CD4-positive, alpha-beta T cell treated with Interleukin-15 for 4 hours (primary cell): Measurements from ENCODE around the gene OXER1.

Source experiments
- DNase-seq: peaks from one replicate; pipeline ENCODE4 v3.0.0-alpha.2; 2020; ENCODE audit warnings: low spot score

OXER1 gene

DNA sequence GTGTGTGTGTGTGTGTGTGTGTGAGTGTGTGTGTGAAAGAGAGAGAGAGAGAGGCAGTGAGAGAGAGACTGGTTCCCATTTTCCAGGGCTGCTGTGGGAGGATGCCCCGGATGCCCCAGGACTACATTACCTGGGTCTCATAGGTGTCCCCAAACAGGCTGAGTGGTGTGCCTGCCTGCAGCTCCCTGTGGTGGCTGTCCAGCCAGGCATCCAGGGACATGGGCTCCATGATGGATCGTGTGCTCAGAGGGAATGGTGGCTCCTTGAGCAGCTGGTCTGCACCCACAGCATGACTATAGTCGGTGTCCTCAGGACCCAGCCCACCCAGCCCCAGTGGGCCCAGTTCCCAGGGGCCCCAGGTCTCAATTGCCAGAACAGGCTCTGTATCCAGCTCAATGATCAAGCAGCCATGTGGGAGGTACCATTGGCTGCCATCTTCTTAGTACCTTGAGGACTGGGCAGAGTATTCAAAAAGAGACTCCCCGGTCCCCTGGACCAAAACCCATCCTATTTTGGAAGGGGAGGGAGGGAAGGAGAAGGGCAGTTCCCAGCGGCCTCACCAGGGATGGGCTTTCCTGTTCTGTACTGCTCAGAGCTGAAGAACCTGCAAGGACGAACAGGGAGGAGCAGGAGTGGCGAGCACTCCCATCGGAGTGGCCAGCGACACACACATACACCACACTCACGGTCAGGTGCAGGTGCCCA is 5.8 kb upstream of the OXER1 start:
- no peak for DNase-seq

DNA sequence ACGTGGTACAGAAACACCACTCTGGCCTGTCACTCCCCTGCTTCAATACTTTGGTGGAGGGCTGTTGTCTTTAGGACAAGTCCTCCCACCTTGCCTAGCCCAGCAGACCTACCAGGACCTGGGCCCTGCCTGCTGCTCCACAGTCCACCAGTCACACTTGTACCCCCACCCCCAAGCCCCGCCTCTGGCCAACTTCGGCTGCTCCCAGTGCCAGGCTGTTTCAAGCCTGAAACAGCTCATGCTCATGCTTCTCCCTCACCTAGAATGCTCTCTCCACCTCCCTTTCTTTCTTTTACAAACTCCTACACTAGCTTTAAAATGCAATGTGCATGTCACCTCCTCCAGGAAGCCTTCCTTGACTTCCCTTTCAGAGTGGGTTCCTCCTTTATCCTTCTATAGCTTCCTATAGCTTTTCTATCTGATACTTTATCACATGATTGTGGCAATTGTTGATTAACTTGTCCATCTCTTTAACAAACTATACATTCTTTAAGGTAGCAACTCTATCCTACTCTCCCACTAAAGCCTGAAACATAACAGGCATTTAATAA is 4.8 kb upstream of the OXER1 start:
- DNase-seq: no peak

DNA sequence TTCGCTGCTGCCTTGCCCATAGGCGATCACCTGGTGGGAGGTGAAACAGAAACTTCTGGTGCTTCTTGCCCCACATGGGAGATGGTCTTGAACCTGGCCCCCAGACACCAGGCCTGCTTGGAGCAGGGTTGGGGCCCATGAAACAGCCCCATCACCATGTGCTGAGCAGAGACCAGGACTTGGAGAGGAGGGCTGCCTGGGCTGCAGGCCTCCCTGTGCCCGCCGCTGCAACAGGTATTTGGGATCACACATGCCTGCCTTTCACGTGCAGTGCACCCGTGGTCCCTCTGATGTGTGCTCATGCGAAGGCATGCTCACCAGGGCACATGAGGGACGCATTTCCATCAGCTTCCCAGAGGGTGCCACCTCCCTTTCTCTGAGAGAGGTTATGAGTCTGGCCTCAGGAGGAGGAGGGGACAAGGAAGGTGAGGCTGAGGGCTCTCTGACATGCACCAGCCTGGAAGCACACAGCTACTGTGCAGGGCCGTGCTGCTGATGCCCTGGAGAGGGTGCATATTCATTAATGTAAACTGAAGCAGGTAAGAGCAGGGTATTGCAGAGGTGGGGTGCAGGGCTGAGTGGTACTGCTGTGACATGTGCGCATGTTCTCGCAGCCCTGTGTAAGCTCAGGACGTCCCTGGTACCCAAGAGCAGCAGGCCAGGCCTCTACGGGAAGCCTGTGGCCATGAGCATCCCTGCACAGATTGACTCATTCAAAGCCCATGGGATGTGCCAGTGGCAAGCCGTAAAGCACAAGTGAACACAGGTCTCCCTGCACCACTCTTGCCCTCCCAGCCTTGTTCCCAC is 4.2 kb upstream of the OXER1 start:
- no peak for DNase-seq

DNA sequence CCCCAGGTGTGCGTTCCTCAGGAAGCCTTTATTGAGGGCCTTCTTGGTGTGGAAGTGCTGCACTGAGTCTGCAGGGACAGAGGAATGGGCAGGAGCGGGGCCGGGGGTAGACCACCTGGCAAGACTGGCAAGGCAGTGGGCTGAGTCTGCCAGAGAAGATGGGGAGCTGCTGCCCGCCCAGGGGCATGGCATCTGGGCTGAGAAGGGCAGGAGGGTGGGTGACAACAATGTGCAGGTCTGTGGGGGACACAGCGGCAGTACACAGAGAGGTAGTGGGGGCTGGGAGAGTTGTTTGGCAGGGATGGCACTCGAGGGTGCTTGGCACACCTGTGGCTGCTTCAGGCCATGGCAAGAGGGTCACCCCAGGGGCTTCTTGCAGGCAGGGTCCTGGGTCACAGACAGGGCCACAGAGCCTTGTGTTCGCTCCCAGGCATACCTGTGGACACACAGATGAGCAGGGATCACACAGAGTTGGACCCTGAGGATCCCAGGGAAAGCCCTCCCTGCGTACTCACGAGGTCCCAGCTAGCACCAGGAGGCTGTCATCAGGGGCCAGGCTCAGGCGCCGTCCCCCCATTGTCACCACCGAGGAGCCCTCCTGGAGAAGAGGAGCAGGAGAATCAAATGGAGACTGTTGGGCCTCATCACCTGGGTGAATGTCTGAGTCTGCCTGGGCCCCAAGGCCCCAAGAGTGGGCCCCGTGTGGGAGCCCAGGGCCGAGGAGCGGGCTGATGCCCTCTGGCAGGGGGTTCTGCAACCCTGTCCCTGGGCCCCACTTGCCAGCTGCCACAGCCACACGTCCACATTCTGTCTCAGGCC is 3.4 kb upstream of the OXER1 start:
- DNase-seq: no peak

GRCh38 chr2:42765686-42766085 is 1.8 kb upstream of the OXER1 start:
- no peak for DNase-seq

GRCh38 chr2:42764901-42765300 is 966 bp upstream of the OXER1 start:
- no peak for DNase-seq

GRCh38 chr2:42762823-42763804 is 821 bp downstream of the OXER1 start:
- no peak for DNase-seq

DNA sequence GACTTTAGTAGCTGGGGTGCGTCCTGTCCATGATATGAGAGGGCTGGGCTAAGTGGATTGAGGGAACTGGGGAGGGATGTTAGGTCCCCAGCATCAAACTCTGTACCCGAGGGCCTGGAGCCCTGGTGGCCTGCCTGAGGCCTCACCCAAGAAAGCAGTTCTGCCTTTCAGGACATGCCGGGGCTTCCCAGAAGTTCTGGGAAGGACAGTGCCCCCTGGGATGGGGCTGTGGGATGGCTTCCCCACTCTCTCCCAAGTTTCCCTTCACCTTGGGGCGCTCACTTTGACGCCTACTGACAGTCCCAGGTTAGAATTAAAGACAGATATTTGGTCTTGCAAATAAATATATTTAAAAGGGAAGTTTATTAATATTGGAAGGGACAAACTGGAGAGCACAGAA is 1.8 kb downstream of the OXER1 start:
- DNase-seq: no peak

DNA sequence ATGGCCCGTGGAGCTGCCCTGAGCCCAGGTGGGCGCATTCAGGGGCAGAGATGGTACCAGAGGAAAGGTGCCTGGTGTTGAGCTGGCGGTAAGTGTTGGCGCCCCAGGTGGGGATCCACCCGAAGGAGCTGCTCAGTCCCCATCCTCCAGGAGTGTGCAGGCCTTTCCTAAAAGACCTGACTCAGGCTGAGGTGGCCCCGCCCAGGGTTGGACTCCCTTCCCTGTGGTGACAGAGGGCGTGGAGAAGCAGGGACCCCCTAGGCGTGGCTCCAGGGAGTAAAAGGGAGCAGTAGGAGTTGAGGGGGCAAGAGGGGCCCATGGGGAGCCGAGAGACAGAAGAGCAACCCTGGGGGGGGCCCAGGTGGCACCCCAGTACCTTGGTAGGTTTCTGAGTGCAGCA is 2.4 kb downstream of the OXER1 start:
- no peak for DNase-seq

DNA sequence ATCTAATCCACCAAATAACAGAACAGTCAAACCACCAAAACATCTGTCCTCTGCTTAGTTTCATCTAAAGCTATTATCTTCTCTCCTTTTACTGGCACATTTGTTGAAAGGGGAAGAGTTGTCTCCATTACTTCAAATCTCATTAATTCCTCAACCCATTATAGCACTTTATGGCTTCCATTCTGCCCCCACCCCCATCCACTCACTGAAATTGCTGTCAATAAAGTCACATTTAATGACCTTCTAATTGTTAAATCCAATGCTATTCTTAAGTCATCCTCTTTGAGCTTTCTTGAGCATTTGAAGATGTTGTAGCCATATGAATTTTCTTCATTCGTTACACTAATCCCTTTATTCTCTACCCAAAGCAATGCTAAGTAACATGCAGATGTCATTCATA is 5.2 kb downstream of the OXER1 start:
- DNase-seq: no peak

DNA sequence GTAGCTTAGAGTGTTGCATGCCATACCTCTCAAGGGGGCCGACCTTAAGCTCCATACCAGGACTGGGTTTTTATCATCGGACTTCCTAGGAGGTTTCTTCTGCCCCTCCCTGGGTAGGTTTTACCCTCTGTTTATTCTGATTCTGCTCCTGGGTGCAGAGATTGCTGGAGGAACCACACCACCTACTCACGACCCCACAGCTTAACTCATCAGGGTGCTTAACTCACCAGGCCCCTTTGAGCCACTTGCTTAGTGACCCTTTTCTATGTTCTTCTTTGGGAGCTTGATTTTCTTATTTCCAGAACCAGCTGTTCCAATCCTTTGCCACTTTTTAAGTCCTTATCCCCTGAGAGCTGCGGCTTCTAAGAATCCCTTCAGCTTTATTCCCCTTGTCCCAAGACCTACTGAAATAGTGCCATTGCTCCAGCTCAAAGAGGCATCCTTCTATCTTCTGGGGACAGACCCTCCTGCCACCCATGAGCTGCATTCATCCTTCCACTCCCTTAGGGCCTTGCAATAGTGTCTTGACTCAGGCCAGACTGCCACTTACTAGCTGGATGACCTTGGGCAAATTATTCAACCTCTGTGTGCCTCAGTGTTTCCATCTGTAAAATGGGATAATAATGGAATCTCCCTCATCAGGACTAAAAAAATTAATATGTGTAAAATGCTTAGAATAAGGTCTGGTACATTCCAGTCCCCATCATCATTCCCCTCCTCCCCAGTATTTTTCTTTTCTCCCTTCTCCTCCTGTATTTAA is 5.8 kb downstream of the OXER1 start:
- DNase-seq: no peak

DNA sequence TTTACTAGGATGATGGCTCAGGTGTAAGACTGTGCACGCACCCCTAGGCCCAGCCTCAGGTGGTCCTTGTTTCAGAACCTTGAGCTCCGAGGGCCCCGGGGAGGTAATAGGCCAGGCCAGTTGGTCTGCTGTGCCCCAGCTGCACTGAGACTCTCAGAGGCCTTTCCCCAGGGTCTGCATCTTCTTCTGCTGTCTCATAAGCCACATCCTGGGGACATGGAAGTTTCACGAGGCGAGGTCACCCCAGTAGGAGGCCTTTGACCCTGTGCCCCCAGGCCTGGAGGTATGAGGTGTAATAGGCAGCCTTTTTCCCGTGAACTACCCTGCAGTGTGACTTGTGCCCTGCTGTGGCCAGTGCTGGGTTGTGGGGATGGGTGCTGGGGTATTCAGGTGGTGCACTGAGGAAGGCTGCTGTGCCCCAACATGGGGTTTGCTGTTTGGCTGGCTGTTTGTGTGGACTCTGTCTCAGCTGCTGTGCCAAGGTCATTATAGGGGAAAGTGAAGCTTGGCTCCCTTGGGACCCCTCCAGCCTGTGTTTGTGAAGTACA is 6.9 kb downstream of the OXER1 start:
- DNase-seq: no peak

DNA sequence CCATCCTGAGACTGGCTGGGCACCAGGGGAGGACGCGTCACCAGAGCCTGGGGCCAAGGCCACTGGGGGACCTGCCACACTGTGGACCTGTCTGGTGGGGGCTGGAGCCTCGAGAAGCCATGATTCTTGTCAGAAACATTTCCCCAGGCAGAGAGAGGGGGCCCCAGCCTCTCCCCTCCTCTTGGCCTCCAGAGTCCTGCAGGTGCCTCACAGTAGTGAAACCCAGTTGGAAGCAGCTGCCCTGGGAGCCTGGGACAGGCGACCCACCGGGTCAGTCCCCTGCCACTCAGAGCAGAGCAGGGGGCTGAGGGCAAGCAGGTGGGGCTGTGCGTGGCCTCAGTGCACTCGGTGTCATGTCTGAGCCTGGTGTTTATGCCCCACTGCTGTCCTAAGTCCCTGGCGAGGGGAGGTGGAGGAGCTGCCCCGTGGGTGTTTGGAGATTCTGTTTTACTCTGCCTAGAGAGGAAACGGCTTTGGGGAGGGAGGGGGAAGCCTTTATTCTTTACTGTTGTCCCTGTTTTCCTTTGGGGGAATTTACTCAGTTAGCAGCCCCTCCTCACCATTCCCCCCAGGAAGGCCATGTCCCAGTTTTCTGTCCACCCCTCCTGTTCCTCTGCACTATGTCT is 7.7 kb downstream of the OXER1 start:
- no peak for DNase-seq

GRCh38 chr2:42755191-42755880 is 8.6 kb downstream of the OXER1 start:
- no peak for DNase-seq

- no peak for DNase-seq
Measured at GRCh38 chr2:42754776-42755140, 9.2 kb downstream of the OXER1 start.

DNA sequence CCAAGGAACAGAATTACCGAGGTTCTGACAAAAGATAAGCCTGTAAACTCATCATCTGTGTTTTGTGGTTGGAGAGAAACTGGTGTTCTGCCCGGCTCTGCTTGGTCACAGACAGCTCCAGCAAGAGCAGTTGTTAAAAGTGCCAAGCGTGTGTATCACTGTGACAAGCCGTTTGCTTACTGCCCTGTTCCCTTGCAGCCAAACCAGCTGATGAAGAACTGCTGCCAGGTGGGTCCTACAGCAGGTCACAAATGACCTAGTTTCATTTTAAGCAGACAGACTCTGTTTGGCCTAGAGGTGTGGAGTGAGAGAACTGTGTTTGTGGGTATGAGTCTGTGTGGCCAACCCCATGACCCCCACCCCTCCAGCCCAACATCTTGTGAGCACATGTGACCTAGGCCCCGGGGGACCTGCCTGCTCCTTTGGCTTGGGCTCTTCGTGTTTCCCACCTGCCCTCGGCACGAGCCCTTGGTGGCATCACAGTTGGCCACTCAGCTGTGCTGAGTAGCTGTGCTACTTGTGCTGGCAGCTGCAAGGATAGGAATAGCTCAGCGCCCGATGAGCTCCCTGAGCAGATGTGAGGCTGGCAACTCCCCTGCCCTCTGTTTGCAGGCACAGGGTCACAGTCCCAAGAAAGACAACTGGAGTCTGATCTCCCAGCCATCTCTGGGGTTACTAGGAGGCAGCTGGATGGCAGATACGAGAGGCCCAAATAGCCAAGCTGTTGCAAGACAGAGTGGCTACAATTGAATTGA is 9.7 kb downstream of the OXER1 start:
- no peak for DNase-seq

- DNase-seq: no peak
Measured at GRCh38 chr2:42752816-42753813, 10.8 kb downstream of the OXER1 start.
